Fibroblast of lung (primary cell): ENCODE measurements around the gene STEAP1B.

Experiments used
- CTCF ChIP-seq, 2 donors: IDR thresholded peaks in 1 of 2; conservative IDR thresholded peaks in 1 of 2; 1 replicate in 1 of 2; 2 replicates in 1 of 2; pipeline ENCODE4 v1.5.1; 2011 to 2012; ENCODE audit warnings: low read length in 2 of 2, control low read depth in 1 of 2, inconsistent platforms in 1 of 2, low read depth in 1 of 2, mild to moderate bottlenecking in 1 of 2
- EZH2 ChIP-seq: IDR thresholded peaks from 2 replicates; pipeline ENCODE4 v1.5.1; 2012; ENCODE audit warnings: low read length, control low read depth, mild to moderate bottlenecking; ENCODE audit errors: missing control alignments

- TF ChIP-seq CTCF (conservative IDR thresholded peaks at IDR 0.05 in 1 of 2, IDR thresholded peaks at IDR 0.05 in 1 of 2; ENCODE audit: low read depth in 1 of 2, low read length in 2 of 2) (no peak), EZH2 (no peak)
Measured at GRCh38 chr7:22486597-22486996, 13.4 kb downstream of the STEAP1B start.
